ENCODE results near the gene GXYLT2. TPM values are rescaled to one million over a fixed set of nuclear protein-coding genes. Genes with fewer than 3 reads are reported as not detected.

The GXYLT2 gene
- total and polyA plus RNA-seq, 2 experiments from 2014 or later, result 2.0 to 5.8 TPM

- Mint-ChIP-seq H3K9me3 (no peaks in the 10 kb centered on the region), H3K27ac (no peak overlapping the region), H3K27me3 (ENCODE audit: insufficient read depth, low read depth, poor library complexity) (peaks cover 1% of the 10 kb centered on the region), H3K4me1 (no peaks in the 10 kb centered on the region), H3K4me3 (no peak overlapping the region), H3K36me3 (ENCODE audit: low read depth) (no peaks in the 10 kb centered on the region)
- no peaks in the 10 kb centered on the region for H3K27me3 ChIP-seq (ENCODE audit: insufficient read depth)
- DNase-seq (ENCODE audit: low spot score) (no peak), ATAC-seq (no peak)
- no peak overlapping the region for H3K4me3 ChIP-seq
- no peaks in the 10 kb centered on the region for H3K79me2 ChIP-seq (replicated peaks; ENCODE audit: insufficient read depth)
- no peaks in the 10 kb centered on the region for H3K4me1 ChIP-seq (ENCODE audit: insufficient read depth)
- H2AFZ ChIP-seq, result no peak overlapping the region
- H3K27ac ChIP-seq (ENCODE audit: low read depth), result no peak overlapping the region
- no peak overlapping the region for H3K4me2 ChIP-seq
- no peaks in the 10 kb centered on the region for H3K9me2 ChIP-seq (ENCODE audit: insufficient read depth)
- H3K36me3 ChIP-seq (ENCODE audit: insufficient read depth), result no peaks in the 10 kb centered on the region
- H4K20me1 ChIP-seq (replicated peaks; ENCODE audit: insufficient read depth), result no peaks in the 10 kb centered on the region
- no peaks in the 10 kb centered on the region for H3F3A ChIP-seq (replicated peaks; ENCODE audit: low read depth)
- no peak for TF ChIP-seq ETS1 (IDR thresholded peaks at IDR 0.05)
- TF ChIP-seq EZH2phosphoT487 (IDR thresholded peaks at IDR 0.05; ENCODE audit: unreplicated experiment), result no peak
- no peak for TF ChIP-seq REST (IDR thresholded peaks at IDR 0.05; ENCODE audit: unreplicated experiment)
- TF ChIP-seq EZH2 (IDR thresholded peaks at IDR 0.05; ENCODE audit: low read depth, unreplicated experiment), result no peak
Measured at GRCh38 chr3:72914383-72914782, 26.5 kb downstream of the GXYLT2 start.

GRCh38 chr3:72916250-72916649 lies 28.4 kb downstream of the GXYLT2 start:
- DNase-seq (ENCODE audit: low spot score), result no peak
- Histone ChIP-seq H3K79me2 (replicated peaks; ENCODE audit: insufficient read depth) (no peaks in the 10 kb centered on the region), H3K9me2 (ENCODE audit: insufficient read depth) (no peaks in the 10 kb centered on the region), H3F3A (replicated peaks; ENCODE audit: low read depth) (no peaks in the 10 kb centered on the region), H3K36me3 (ENCODE audit: insufficient read depth) (no peaks in the 10 kb centered on the region), H4K20me1 (replicated peaks; ENCODE audit: insufficient read depth) (no peaks in the 10 kb centered on the region), H3K4me2 (no peak overlapping the region), H3K4me3 (no peak overlapping the region), H3K27me3 (ENCODE audit: insufficient read depth) (no peaks in the 10 kb centered on the region), H3K4me1 (ENCODE audit: insufficient read depth) (no peaks in the 10 kb centered on the region), H3K27ac (ENCODE audit: low read depth) (no peak overlapping the region), H2AFZ (no peak overlapping the region)
- Mint-ChIP-seq H3K27ac (no peak overlapping the region), H3K36me3 (ENCODE audit: low read depth) (no peaks in the 10 kb centered on the region), H3K4me3 (no peak overlapping the region), H3K4me1 (no peaks in the 10 kb centered on the region), H3K9me3 (no peaks in the 10 kb centered on the region), H3K27me3 (ENCODE audit: insufficient read depth, low read depth, poor library complexity) (no peaks in the 10 kb centered on the region)
- ATAC-seq, result no peak
- TF ChIP-seq ZNF114 (CRISPR knock-in tag; IDR thresholded peaks at IDR 0.05) (no peak), STAT1 (IDR thresholded peaks at IDR 0.05; ENCODE audit: unreplicated experiment) (no peak), ZNF331 (CRISPR knock-in tag; IDR thresholded peaks at IDR 0.05; ENCODE audit: low read depth) (no peak), POLR2AphosphoS5 (IDR thresholded peaks at IDR 0.05; ENCODE audit: low read depth) (no peak), EZH2phosphoT487 (IDR thresholded peaks at IDR 0.05; ENCODE audit: unreplicated experiment) (no peak), JUNB (IDR thresholded peaks at IDR 0.05; ENCODE audit: unreplicated experiment) (no peak), EZH2 (IDR thresholded peaks at IDR 0.05; ENCODE audit: low read depth, unreplicated experiment) (no peak), ZNF462 (CRISPR knock-in tag; IDR thresholded peaks at IDR 0.05) (no peak)

All from GM23338 (cell line).